Measurements from ENCODE around the gene PPP1R2B.

GRCh38 chr5:156800929-156801328 lies 49.2 kb upstream of the PPP1R2B start:
- no peak for TF ChIP-seq ZFP30 (CRISPR knock-in tag; IDR thresholded peaks at IDR 0.05)
- no peak for TF ChIP-seq OSR1 (CRISPR knock-in tag; IDR thresholded peaks at IDR 0.05)
- no peak for TF ChIP-seq CREB5 (CRISPR knock-in tag; IDR thresholded peaks at IDR 0.05; ENCODE audit: low read depth)
- no peak for TF ChIP-seq GLIS3 (CRISPR knock-in tag; IDR thresholded peaks at IDR 0.05)
- TF ChIP-seq ZFP3 (CRISPR knock-in tag; IDR thresholded peaks at IDR 0.05): no peak
- TF ChIP-seq ARNTL (CRISPR knock-in tag; IDR thresholded peaks at IDR 0.05; ENCODE audit: borderline replicate concordance, low read depth): no peak
